Smooth muscle cell (in vitro differentiated cells): Measurements from ENCODE around the gene RNF144A. TPM values are rescaled to one million over a fixed set of nuclear protein-coding genes. Genes with fewer than 3 reads are reported as not detected.

Experiments used
- DNase-seq: peaks from one replicate; lab custom pipeline; 2025; ENCODE audit not compliant: unreplicated experiment; lab: John Stamatoyannopoulos, UW
- H2AFZ ChIP-seq: fragments of 200-600 bp; sonication (generic); 2 replicates; pipeline ENCODE4 v1.6.0; 2016; ENCODE audit warnings: antibody characterized with exemption, low read depth, mild to moderate bottlenecking
- H3F3A ChIP-seq: fragments of 200-600 bp; sonication (generic); 2 replicates; pipeline ENCODE4 v1.6.0; 2017; ENCODE audit warnings: antibody characterized with exemption, low read depth
- H3K27ac ChIP-seq: fragments of 200-600 bp; sonication (generic); 2 replicates; pipeline ENCODE4 v1.5.1; 2016; ENCODE audit warnings: low read depth, mild to moderate bottlenecking
- H3K27me3 ChIP-seq: fragments of 200-600 bp; sonication (generic); 2 replicates; pipeline ENCODE4 v1.6.1; 2016; ENCODE audit warnings: low read depth, mild to moderate bottlenecking
- H3K36me3 ChIP-seq: fragments of 200-600 bp; sonication (generic); 2 replicates; pipeline ENCODE4 v1.5.1; 2016; ENCODE audit warnings: low read depth
- H3K4me1 ChIP-seq: fragments of 200-600 bp; sonication (generic); 2 replicates; pipeline ENCODE4 v1.5.1; 2016; ENCODE audit warnings: low read depth
- H3K4me2 ChIP-seq: fragments of 200-600 bp; sonication (generic); 2 replicates; pipeline ENCODE4 v1.6.0; 2016; ENCODE audit warnings: mild to moderate bottlenecking
- H3K4me3 ChIP-seq: fragments of 200-600 bp; sonication (generic); 2 replicates; pipeline ENCODE4 v1.5.1; 2016; ENCODE audit warnings: mild to moderate bottlenecking
- H3K79me2 ChIP-seq: fragments of 200-600 bp; sonication (generic); 2 replicates; pipeline ENCODE4 v1.6.0; 2016; ENCODE audit warnings: low read depth, mild to moderate bottlenecking
- H3K9ac ChIP-seq: fragments of 200-600 bp; sonication (generic); 2 replicates; pipeline ENCODE4 v1.6.0; 2016; ENCODE audit warnings: low read depth
- H3K9me3 ChIP-seq: fragments of 200-600 bp; sonication (generic); replicated peaks from 2 replicates; pipeline ENCODE4 v1.5.1; 2016; ENCODE audit warnings: low read depth
- H4K20me1 ChIP-seq: fragments of 200-600 bp; sonication (generic); 2 replicates; pipeline ENCODE4 v1.6.0; 2016; ENCODE audit warnings: low read depth
- WGBS: methylation state at CpG from one replicate; pipeline ENCODE4 v1.1.7; 2016; ENCODE audit warnings: low lambda C conversion rate; 5-methylcytosine and 5-hydroxymethylcytosine counted together
- polyA plus RNA-seq: library from polyadenylated mRNA; unstranded; fragments of >200 nt; fragmentation: Nextera tagmentation; extraction: Ambion mirVana; gene quantifications from 2 replicates; pipeline ENCODE4 v1.2.1, GENCODE V29; 2016
- total RNA-seq: library from RNA; depleted of rRNA; stranded (reverse); fragments of >200 nt; gene quantifications from 2 replicates; pipeline ENCODE4 v1.2.3, GENCODE V29; 2014
- TF ChIP-seq, protein P1 (sequence below): fragments of 200-600 bp; sonication (generic); IDR thresholded peaks from 2 replicates; pipeline ENCODE4 v1.5.1; 2017; ENCODE audit warnings: borderline replicate concordance, mild to moderate bottlenecking, antibody characterized with exemption; ENCODE audit not compliant: insufficient read depth, poor library complexity, severe bottlenecking

Gene RNF144A
- total and polyA plus RNA-seq, 2 experiments from 2014 or later = 10.0 to 23.3 TPM

DNA sequence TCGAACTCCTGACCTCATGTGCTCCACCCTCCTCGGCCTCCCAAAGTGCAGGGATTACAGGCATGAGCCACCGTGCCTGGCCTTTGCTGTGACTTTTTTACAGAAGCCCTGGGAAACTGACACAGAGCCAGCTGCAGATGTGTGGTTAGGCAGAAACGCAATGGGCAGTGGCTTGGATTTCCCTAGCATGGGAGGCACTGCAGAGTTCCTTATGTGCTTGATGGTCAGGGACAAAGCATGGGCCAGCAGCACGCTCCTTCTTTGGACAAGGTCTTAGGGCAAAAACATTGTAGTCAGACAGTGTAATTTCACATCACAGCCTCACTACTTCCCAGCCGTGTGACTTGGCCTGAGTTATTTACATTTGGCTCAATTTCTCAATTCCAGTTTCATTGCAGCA is 153.9 kb downstream of the RNF144A start:
- TF ChIP-seq, protein P1, sequence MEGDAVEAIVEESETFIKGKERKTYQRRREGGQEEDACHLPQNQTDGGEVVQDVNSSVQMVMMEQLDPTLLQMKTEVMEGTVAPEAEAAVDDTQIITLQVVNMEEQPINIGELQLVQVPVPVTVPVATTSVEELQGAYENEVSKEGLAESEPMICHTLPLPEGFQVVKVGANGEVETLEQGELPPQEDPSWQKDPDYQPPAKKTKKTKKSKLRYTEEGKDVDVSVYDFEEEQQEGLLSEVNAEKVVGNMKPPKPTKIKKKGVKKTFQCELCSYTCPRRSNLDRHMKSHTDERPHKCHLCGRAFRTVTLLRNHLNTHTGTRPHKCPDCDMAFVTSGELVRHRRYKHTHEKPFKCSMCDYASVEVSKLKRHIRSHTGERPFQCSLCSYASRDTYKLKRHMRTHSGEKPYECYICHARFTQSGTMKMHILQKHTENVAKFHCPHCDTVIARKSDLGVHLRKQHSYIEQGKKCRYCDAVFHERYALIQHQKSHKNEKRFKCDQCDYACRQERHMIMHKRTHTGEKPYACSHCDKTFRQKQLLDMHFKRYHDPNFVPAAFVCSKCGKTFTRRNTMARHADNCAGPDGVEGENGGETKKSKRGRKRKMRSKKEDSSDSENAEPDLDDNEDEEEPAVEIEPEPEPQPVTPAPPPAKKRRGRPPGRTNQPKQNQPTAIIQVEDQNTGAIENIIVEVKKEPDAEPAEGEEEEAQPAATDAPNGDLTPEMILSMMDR = no peak
- 75% methylated on average over 6 of the region's 6 CpGs for WGBS
- H3F3A ChIP-seq = no peaks in the 10 kb centered on the region
- H4K20me1 ChIP-seq = no peaks in the 10 kb centered on the region
- H3K36me3 ChIP-seq = no peaks in the 10 kb centered on the region
- no peaks in the 10 kb centered on the region for H3K79me2 ChIP-seq
- no peak overlapping the region for H3K27ac ChIP-seq
- H2AFZ ChIP-seq = no peak overlapping the region
- no peaks in the 10 kb centered on the region for H3K9me3 ChIP-seq
- no peak for DNase-seq
- H3K4me2 ChIP-seq = no peak overlapping the region
- no peak overlapping the region for H3K9ac ChIP-seq
- H3K4me1 ChIP-seq = no peaks in the 10 kb centered on the region
- H3K4me3 ChIP-seq = no peak overlapping the region
- H3K27me3 ChIP-seq = no peaks in the 10 kb centered on the region

DNA sequence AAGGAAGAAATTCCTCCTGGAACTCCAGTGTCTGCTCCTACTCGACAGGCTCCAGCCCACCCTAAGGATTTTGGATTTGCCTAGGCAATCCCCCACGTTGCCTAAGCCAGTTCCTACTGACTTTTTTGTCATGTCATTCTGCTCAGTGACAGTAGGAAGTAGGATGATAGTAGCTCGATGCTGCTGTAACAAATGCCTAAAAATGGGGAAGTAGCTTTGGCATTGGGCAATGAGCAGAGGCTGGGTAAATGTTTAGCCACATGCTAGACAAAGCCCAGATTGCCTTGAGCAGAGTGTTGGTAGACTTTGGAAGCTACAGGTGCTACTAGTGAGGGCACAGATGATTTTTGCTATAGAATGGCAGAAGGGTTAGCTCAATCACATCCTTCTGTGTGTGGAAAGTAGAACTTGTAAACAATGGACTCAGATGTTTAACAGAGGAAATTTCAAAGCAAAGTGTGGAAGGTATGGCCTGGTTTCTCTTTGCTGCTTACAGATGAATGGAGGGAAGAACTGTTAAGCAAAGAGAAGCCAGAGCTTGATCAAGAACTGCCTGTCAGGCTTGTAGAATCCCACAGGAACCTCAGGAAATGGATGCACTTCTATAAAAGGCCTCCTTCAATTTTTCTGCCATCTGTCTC is 154.8 kb downstream of the RNF144A start:
- no peak overlapping the region for H3K4me2 ChIP-seq
- H3K36me3 ChIP-seq = no peaks in the 10 kb centered on the region
- no peaks in the 10 kb centered on the region for H3K9me3 ChIP-seq
- no peaks in the 10 kb centered on the region for H4K20me1 ChIP-seq
- no peaks in the 10 kb centered on the region for H3K79me2 ChIP-seq
- DNase-seq = no peak
- no peaks in the 10 kb centered on the region for H3K27me3 ChIP-seq
- TF ChIP-seq, protein P1 = no peak
- H3K27ac ChIP-seq = no peak overlapping the region
- 82% methylated on average over 3 of the region's 3 CpGs for WGBS
- H3K9ac ChIP-seq = no peak overlapping the region
- no peaks in the 10 kb centered on the region for H3K4me1 ChIP-seq
- H2AFZ ChIP-seq = no peak overlapping the region
- no peaks in the 10 kb centered on the region for H3F3A ChIP-seq
- no peak overlapping the region for H3K4me3 ChIP-seq

DNA sequence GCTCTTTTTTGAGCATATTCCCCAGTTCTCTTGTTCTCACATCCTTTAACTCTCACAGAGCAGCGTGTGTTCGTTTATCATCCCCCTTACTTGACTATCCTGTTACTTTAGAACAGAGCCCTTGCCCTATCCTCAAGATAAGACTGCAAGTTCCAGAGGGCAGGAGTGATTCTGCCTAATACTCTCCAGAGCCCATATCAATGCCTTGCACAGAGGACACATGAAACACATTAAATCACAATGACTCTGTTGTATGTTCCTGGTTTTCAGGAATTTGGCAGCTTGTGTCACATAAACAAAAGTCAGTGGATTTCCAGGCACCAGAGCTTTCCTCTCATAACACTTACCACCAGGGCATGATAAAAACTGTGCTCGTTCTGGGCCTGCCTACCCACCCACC is 156.7 kb downstream of the RNF144A start:
- TF ChIP-seq, protein P1 = no peak
- Histone ChIP-seq H3K36me3 (no peaks in the 10 kb centered on the region), H3K27ac (no peak overlapping the region), H3F3A (no peaks in the 10 kb centered on the region), H2AFZ (no peak overlapping the region), H3K9ac (no peak overlapping the region), H3K27me3 (no peaks in the 10 kb centered on the region), H3K9me3 (no peaks in the 10 kb centered on the region), H3K4me3 (no peak overlapping the region), H3K4me2 (no peak overlapping the region), H3K79me2 (no peaks in the 10 kb centered on the region), H4K20me1 (no peaks in the 10 kb centered on the region), H3K4me1 (no peaks in the 10 kb centered on the region)
- DNase-seq = no peak
- WGBS = 17% methylated on average over 3 of the region's 3 CpGs

DNA sequence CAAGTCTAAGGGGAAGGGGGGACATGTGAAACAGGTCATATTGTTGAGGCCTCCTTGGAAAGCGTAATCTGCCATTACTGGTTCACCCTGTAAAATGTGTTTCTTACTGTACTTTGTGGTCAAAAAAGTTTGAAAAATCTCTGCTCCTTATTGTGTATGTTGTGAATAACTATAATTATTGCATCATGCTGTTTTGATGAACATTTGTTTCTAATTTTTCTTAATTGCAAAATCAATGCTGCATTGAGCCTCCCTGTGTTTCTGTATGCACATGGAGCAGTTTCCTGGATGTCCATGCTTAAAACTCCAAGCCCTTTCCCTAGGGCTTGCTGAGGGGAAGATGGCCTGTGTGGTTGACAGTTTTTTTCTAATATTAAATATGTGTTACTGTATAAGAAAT is 158.6 kb downstream of the RNF144A start:
- H2AFZ ChIP-seq = no peak overlapping the region

More for the DNA sequence above, 158.6 kb downstream of the RNF144A start:
- no peak overlapping the region for H3K4me3 ChIP-seq
- no peaks in the 10 kb centered on the region for H3F3A ChIP-seq
- H3K27ac ChIP-seq = no peak overlapping the region
- H3K4me1 ChIP-seq = no peaks in the 10 kb centered on the region
- 95% methylated on average over 1 of the region's 1 CpG for WGBS
- H3K79me2 ChIP-seq = no peaks in the 10 kb centered on the region
- H3K36me3 ChIP-seq = no peaks in the 10 kb centered on the region
- H3K9ac ChIP-seq = no peak overlapping the region
- TF ChIP-seq, protein P1 = no peak
- no peak overlapping the region for H3K4me2 ChIP-seq
- DNase-seq = no peak
- no peaks in the 10 kb centered on the region for H3K27me3 ChIP-seq
- H3K9me3 ChIP-seq = no peaks in the 10 kb centered on the region
- H4K20me1 ChIP-seq = no peaks in the 10 kb centered on the region
